ENCODE measurements around the gene ICA1.

DNA sequence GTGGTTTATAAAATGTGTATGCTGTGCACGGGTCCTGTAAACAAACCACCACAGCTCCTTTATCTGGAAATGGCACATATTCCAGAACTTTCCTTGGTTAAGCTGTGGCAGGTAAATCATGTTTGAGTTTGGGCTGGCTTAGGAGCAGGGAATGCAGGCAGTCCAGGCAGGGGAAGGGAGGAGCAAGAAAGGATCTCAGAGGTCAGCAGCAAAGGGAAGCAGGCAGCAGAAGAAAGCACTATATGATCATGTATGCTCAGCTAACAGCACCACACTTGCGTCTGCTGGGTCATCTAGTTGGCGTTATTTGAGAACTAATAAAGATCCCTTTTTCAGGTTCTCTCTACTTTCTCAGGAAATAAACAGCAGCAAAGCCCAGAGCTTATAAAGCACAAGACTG is 7.8 kb downstream of the ICA1 start:
- TF ChIP-seq POLR2AphosphoS5 (IDR thresholded peaks at IDR 0.05; ENCODE audit: borderline replicate concordance, low read depth, low read length), result no peak
- TF ChIP-seq EZH2 (IDR thresholded peaks at IDR 0.05), result no peak

Data from SK-N-MC (cell line).